ENCODE measurements around the gene CITED1.
A peak's percentile ranks its signal among the peaks of the same experiment; 100 is the strongest.

CITED1 gene

GRCh38 chrX:72280321-72280845 is 25.3 kb downstream of the CITED1 start:
- Histone ChIP-seq H3K4me1 (ENCODE audit: control insufficient read depth, insufficient read depth, low read length) (peaks cover 4% of the 10 kb centered on the region), H3K9me3 (replicated peaks; ENCODE audit: low read length) (no peaks in the 10 kb centered on the region), H3K27me3 (ENCODE audit: control insufficient read depth, insufficient read depth, low read length) (peaks cover 18% of the 10 kb centered on the region), H3K4me3 (ENCODE audit: low read length) (no peak overlapping the region), H3K9ac (ENCODE audit: low read depth, low read length) (no peak overlapping the region), H3K36me3 (ENCODE audit: insufficient read depth, low read length) (peaks cover 14% of the 10 kb centered on the region), H3K4me2 (ENCODE audit: low read length) (no peak overlapping the region)

GRCh38 chrX:72276478-72276953 is 29.2 kb downstream of the CITED1 start:
- Histone ChIP-seq H3K4me2 (ENCODE audit: low read length) (peak overlapping the region; percentile 86), H3K9me3 (replicated peaks; ENCODE audit: low read length) (no peaks in the 10 kb centered on the region), H3K4me1 (ENCODE audit: control insufficient read depth, insufficient read depth, low read length) (peaks cover 40% of the 10 kb centered on the region), H3K36me3 (ENCODE audit: insufficient read depth, low read length) (peaks cover 53% of the 10 kb centered on the region), H3K9ac (ENCODE audit: low read depth, low read length) (peak overlapping the region; percentile 98), H3K27me3 (ENCODE audit: control insufficient read depth, insufficient read depth, low read length) (peaks cover 14% of the 10 kb centered on the region), H3K4me3 (ENCODE audit: low read length) (peak overlapping the region; percentile 95)

GRCh38 chrX:72274526-72274925 is 31.2 kb downstream of the CITED1 start:
- peaks cover 69% of the 10 kb centered on the region for H3K36me3 ChIP-seq (ENCODE audit: insufficient read depth, low read length)
- peak overlapping the region; percentile 86 for H3K4me2 ChIP-seq (ENCODE audit: low read length)
- no peaks in the 10 kb centered on the region for H3K9me3 ChIP-seq (replicated peaks; ENCODE audit: low read length)
- peaks cover 10% of the 10 kb centered on the region for H3K27me3 ChIP-seq (ENCODE audit: control insufficient read depth, insufficient read depth, low read length)
- H3K4me1 ChIP-seq (ENCODE audit: control insufficient read depth, insufficient read depth, low read length): peaks cover 60% of the 10 kb centered on the region
- H3K4me3 ChIP-seq (ENCODE audit: low read length): peak overlapping the region; percentile 95
- peak overlapping the region; percentile 40 for H3K9ac ChIP-seq (ENCODE audit: low read depth, low read length)

GRCh38 chrX:72273718-72274117 is 32.0 kb downstream of the CITED1 start:
- H3K4me3 ChIP-seq (ENCODE audit: low read length): peak overlapping the region; percentile 95
- H3K36me3 ChIP-seq (ENCODE audit: insufficient read depth, low read length): peaks cover 76% of the 10 kb centered on the region
- peak overlapping the region; percentile 86 for H3K4me2 ChIP-seq (ENCODE audit: low read length)
- H3K9ac ChIP-seq (ENCODE audit: low read depth, low read length): peak overlapping the region; percentile 40
- peaks cover 2% of the 10 kb centered on the region for H3K27me3 ChIP-seq (ENCODE audit: control insufficient read depth, insufficient read depth, low read length)
- no peaks in the 10 kb centered on the region for H3K9me3 ChIP-seq (replicated peaks; ENCODE audit: low read length)
- peaks cover 67% of the 10 kb centered on the region for H3K4me1 ChIP-seq (ENCODE audit: control insufficient read depth, insufficient read depth, low read length)

- Histone ChIP-seq H3K4me3 (ENCODE audit: low read length) (no peak overlapping the region), H3K9me3 (replicated peaks; ENCODE audit: low read length) (no peaks in the 10 kb centered on the region), H3K36me3 (ENCODE audit: insufficient read depth, low read length) (peaks cover 85% of the 10 kb centered on the region), H3K9ac (ENCODE audit: low read depth, low read length) (no peak overlapping the region), H3K27me3 (ENCODE audit: control insufficient read depth, insufficient read depth, low read length) (no peaks in the 10 kb centered on the region), H3K4me2 (ENCODE audit: low read length) (peak overlapping the region; percentile 86), H3K4me1 (ENCODE audit: control insufficient read depth, insufficient read depth, low read length) (peaks cover 73% of the 10 kb centered on the region)
Observed at GRCh38 chrX:72272868-72273267, 32.8 kb downstream of the CITED1 start.

GRCh38 chrX:72271812-72272211 is 33.9 kb downstream of the CITED1 start:
- Histone ChIP-seq H3K9ac (ENCODE audit: low read depth, low read length) (no peak overlapping the region), H3K36me3 (ENCODE audit: insufficient read depth, low read length) (peaks cover 91% of the 10 kb centered on the region), H3K27me3 (ENCODE audit: control insufficient read depth, insufficient read depth, low read length) (no peaks in the 10 kb centered on the region), H3K9me3 (replicated peaks; ENCODE audit: low read length) (no peaks in the 10 kb centered on the region), H3K4me1 (ENCODE audit: control insufficient read depth, insufficient read depth, low read length) (peaks cover 73% of the 10 kb centered on the region), H3K4me3 (ENCODE audit: low read length) (no peak overlapping the region), H3K4me2 (ENCODE audit: low read length) (no peak overlapping the region)

- H3K4me2 ChIP-seq (ENCODE audit: low read length): no peak overlapping the region
- H3K27me3 ChIP-seq (ENCODE audit: control insufficient read depth, insufficient read depth, low read length): no peaks in the 10 kb centered on the region
- peaks cover 86% of the 10 kb centered on the region for H3K36me3 ChIP-seq (ENCODE audit: insufficient read depth, low read length)
- peaks cover 73% of the 10 kb centered on the region for H3K4me1 ChIP-seq (ENCODE audit: control insufficient read depth, insufficient read depth, low read length)
- no peaks in the 10 kb centered on the region for H3K9me3 ChIP-seq (replicated peaks; ENCODE audit: low read length)
- no peak overlapping the region for H3K4me3 ChIP-seq (ENCODE audit: low read length)
- no peak overlapping the region for H3K9ac ChIP-seq (ENCODE audit: low read depth, low read length)
Observed at GRCh38 chrX:72271091-72271788, 34.5 kb downstream of the CITED1 start.

GRCh38 chrX:72270316-72270866 is 35.3 kb downstream of the CITED1 start:
- peaks cover 69% of the 10 kb centered on the region for H3K4me1 ChIP-seq (ENCODE audit: control insufficient read depth, insufficient read depth, low read length)

GRCh38 chrX:72269671-72270251 is 36.0 kb downstream of the CITED1 start:
- H3K9ac ChIP-seq (ENCODE audit: low read depth, low read length): peak overlapping the region; percentile 45
- peak overlapping the region; percentile 56 for H3K4me2 ChIP-seq (ENCODE audit: low read length)
- no peaks in the 10 kb centered on the region for H3K9me3 ChIP-seq (replicated peaks; ENCODE audit: low read length)
- H3K36me3 ChIP-seq (ENCODE audit: insufficient read depth, low read length): peaks cover 71% of the 10 kb centered on the region
- no peak overlapping the region for H3K4me3 ChIP-seq (ENCODE audit: low read length)
- H3K4me1 ChIP-seq (ENCODE audit: control insufficient read depth, insufficient read depth, low read length): peaks cover 65% of the 10 kb centered on the region
- no peaks in the 10 kb centered on the region for H3K27me3 ChIP-seq (ENCODE audit: control insufficient read depth, insufficient read depth, low read length)

More at GRCh38 chrX:72270316-72270866, 35.3 kb downstream of the CITED1 start:
- Histone ChIP-seq H3K9me3 (replicated peaks; ENCODE audit: low read length) (no peaks in the 10 kb centered on the region), H3K4me3 (ENCODE audit: low read length) (no peak overlapping the region), H3K36me3 (ENCODE audit: insufficient read depth, low read length) (peaks cover 77% of the 10 kb centered on the region), H3K27me3 (ENCODE audit: control insufficient read depth, insufficient read depth, low read length) (no peaks in the 10 kb centered on the region), H3K4me2 (ENCODE audit: low read length) (peak overlapping the region; percentile 56), H3K9ac (ENCODE audit: low read depth, low read length) (peak overlapping the region; percentile 37)

- peaks cover 55% of the 10 kb centered on the region for H3K4me1 ChIP-seq (ENCODE audit: control insufficient read depth, insufficient read depth, low read length)
- H3K9me3 ChIP-seq (replicated peaks; ENCODE audit: low read length): no peaks in the 10 kb centered on the region
- H3K4me2 ChIP-seq (ENCODE audit: low read length): peak overlapping the region; percentile 17
- peaks cover 61% of the 10 kb centered on the region for H3K36me3 ChIP-seq (ENCODE audit: insufficient read depth, low read length)
- peak overlapping the region; percentile 45 for H3K9ac ChIP-seq (ENCODE audit: low read depth, low read length)
- H3K4me3 ChIP-seq (ENCODE audit: low read length): no peak overlapping the region
- H3K27me3 ChIP-seq (ENCODE audit: control insufficient read depth, insufficient read depth, low read length): no peaks in the 10 kb centered on the region
Observed at GRCh38 chrX:72268597-72269365, 36.9 kb downstream of the CITED1 start.

- H3K4me1 ChIP-seq (ENCODE audit: control insufficient read depth, insufficient read depth, low read length): peaks cover 20% of the 10 kb centered on the region
- no peaks in the 10 kb centered on the region for H3K9me3 ChIP-seq (replicated peaks; ENCODE audit: low read length)
- H3K36me3 ChIP-seq (ENCODE audit: insufficient read depth, low read length): peaks cover 29% of the 10 kb centered on the region
- no peak overlapping the region for H3K9ac ChIP-seq (ENCODE audit: low read depth, low read length)
- H3K27me3 ChIP-seq (ENCODE audit: control insufficient read depth, insufficient read depth, low read length): no peaks in the 10 kb centered on the region
- H3K4me3 ChIP-seq (ENCODE audit: low read length): no peak overlapping the region
- no peak overlapping the region for H3K4me2 ChIP-seq (ENCODE audit: low read length)
Observed at GRCh38 chrX:72265263-72265662, 40.5 kb downstream of the CITED1 start.
